ENCODE measurements around the gene GPR22.

GPR22 gene, protein sequence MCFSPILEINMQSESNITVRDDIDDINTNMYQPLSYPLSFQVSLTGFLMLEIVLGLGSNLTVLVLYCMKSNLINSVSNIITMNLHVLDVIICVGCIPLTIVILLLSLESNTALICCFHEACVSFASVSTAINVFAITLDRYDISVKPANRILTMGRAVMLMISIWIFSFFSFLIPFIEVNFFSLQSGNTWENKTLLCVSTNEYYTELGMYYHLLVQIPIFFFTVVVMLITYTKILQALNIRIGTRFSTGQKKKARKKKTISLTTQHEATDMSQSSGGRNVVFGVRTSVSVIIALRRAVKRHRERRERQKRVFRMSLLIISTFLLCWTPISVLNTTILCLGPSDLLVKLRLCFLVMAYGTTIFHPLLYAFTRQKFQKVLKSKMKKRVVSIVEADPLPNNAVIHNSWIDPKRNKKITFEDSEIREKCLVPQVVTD

DNA sequence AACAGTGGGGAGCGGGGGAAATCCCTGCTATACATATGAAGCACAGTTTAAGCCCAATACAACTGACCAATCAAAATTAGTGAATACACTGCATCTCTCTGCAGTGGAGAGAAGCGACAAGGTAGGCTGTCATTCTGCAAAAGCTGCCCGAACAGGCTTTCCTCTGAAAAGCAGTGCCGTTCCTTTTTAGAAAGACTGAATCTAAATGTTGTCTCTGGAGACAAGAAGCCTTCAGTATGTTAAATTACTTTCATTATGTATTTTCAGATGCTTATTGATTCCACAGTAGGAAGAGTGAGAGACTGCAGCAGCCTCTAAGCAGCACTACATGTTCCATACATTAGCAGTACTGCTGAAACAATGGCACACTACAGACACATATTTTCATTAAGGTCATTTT lies at the start of gene GPR22:
Gene GPR22, plus strand, starts transcription at position 129 of the 400 bp plus-strand sequence. CDS start 4,004 bp downstream, outside the sequence.
- ChIA-PET POLR2A (no interaction called here), CTCF (interaction anchor here (1.8 kb wide), 1 partner anchor 10 kb away, joined by 4 read pairs; no protein-coding TSS in a partner anchor)
- TF ChIP-seq, protein P1, sequence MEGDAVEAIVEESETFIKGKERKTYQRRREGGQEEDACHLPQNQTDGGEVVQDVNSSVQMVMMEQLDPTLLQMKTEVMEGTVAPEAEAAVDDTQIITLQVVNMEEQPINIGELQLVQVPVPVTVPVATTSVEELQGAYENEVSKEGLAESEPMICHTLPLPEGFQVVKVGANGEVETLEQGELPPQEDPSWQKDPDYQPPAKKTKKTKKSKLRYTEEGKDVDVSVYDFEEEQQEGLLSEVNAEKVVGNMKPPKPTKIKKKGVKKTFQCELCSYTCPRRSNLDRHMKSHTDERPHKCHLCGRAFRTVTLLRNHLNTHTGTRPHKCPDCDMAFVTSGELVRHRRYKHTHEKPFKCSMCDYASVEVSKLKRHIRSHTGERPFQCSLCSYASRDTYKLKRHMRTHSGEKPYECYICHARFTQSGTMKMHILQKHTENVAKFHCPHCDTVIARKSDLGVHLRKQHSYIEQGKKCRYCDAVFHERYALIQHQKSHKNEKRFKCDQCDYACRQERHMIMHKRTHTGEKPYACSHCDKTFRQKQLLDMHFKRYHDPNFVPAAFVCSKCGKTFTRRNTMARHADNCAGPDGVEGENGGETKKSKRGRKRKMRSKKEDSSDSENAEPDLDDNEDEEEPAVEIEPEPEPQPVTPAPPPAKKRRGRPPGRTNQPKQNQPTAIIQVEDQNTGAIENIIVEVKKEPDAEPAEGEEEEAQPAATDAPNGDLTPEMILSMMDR (IDR thresholded peaks at IDR 0.05; ENCODE audit: control extremely low read depth, extremely low read depth, low read depth, missing control alignments) = no peak
- no peak for DNase-seq (ENCODE audit: extremely low spot score)

DNA sequence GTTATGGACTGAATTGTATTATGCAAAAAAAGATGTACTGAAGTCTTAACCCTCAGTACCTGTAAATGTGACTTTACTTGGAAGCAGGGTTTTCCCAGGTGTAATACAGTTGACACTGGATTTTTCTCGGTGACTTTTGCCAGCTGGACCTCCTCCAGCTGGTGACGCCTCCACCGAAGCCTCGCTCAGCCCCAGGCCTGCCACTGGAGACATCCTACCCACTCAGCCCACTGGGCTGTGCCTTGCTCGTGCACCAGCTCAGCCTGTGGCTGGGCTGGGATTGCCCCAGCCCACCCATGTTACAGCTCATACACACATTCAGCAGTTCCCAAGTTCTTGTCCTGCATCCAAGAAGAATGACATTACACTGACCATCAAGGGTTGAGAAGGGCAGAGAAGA lies 42.4 kb upstream of the GPR22 start:
- no peak for DNase-seq (ENCODE audit: extremely low spot score)
- ChIA-PET CTCF (interaction anchor here (2.6 kb wide), 1 partner anchor 10 kb away, joined by 5 read pairs; no protein-coding TSS in a partner anchor), POLR2A (no interaction called here)
- TF ChIP-seq, protein P1 (IDR thresholded peaks at IDR 0.05; ENCODE audit: control extremely low read depth, extremely low read depth, low read depth, missing control alignments) = no peak

DNA sequence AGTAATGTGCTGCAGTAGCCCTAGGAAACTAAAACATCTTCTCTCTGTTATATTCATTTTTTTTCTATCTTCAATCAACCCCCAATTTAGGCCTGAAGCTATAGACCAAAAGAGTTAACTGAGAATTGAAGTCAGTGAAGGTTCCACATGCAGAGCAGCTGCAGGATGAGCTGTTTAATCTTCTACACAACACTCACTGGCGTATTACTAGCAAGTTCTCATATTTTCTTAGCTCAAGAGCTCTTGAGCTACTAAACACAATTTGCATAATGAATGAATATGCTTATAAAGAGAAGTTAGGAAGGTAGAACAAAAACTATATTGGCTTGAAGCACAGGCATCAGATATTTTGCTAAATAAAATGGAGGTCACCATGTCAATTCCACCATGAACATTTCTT lies 41.2 kb upstream of the GPR22 start:
- CTCF ChIA-PET = interaction anchor here (0.9 to 2.6 kb wide), 3 partner anchors 9 to 15 kb away, joined by 3 to 5 read pairs (median 4); no protein-coding TSS in a partner anchor
- TF ChIP-seq, protein P1 (IDR thresholded peaks at IDR 0.05; ENCODE audit: control extremely low read depth, extremely low read depth, low read depth, missing control alignments) = no peak
- POLR2A ChIA-PET = no interaction called here
- no peak for DNase-seq (ENCODE audit: extremely low spot score)

DNA sequence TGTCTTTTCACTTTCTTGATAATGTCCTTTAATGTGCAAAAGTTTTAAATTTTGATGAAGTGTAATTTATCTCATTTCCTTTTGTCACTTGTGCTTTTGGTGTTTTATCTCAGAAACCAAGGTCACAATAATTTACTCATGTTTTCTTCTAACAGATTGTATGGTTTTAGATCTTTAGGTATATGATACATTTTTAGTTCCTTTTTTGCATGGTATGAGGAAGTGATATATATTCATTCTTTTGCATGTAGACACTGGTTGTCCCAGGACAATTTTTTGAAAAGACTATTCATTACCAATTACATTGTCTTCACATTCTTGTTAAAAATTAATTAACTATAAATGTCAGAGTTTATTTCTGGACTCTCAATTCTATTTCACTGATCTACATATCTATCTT lies 39.8 kb upstream of the GPR22 start:
- ChIA-PET POLR2A (no interaction called here), CTCF (no interaction called here)
- TF ChIP-seq, protein P1 (IDR thresholded peaks at IDR 0.05; ENCODE audit: control extremely low read depth, extremely low read depth, low read depth, missing control alignments) = no peak
- DNase-seq (ENCODE audit: extremely low spot score) = no peak

DNA sequence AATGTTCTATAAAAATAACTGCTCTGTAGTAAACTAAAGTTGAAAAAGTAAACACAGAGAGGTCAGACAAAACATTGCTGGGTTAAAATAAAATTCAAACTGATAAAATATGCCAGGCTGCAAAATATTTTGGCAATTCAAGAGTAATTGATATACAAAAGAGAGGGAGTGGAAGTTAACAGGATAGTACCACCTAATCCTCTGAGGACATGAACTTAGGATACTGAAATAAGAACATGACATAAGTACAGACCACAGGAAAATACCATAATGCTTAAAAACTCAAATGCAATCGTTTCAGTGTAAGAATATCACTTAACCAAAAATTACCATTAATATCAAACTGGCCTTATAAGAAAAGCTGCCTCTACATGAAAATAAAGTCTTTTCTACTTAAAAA lies 37.6 kb upstream of the GPR22 start:
- ChIA-PET POLR2A (no interaction called here), CTCF (no interaction called here)
- TF ChIP-seq, protein P1 (IDR thresholded peaks at IDR 0.05; ENCODE audit: control extremely low read depth, extremely low read depth, low read depth, missing control alignments) = no peak
- no peak for DNase-seq (ENCODE audit: extremely low spot score)

DNA sequence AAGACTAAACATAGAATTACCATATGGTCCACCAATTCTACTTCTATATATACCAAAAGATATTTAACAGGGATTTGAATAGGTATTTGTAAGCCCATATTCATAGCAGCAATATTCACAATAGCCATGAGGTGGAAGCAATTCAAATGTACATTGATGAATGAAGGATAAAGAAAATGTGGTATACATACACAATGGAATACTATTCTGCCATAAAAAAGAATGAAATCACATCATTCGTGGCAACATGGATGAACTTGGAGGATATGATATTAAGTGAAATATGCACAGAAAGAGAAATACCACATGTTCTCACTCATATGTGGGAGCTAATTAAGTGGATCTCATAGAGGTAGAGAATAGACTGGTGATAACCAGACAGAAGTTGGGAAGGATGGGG lies 34.1 kb upstream of the GPR22 start:
- POLR2A ChIA-PET = no interaction called here
- TF ChIP-seq, protein P1 (IDR thresholded peaks at IDR 0.05; ENCODE audit: control extremely low read depth, extremely low read depth, low read depth, missing control alignments) = no peak
- no peak for DNase-seq (ENCODE audit: extremely low spot score)
- CTCF ChIA-PET = no interaction called here

All from GM10248 (cell line).